Right cardiac atrium (tissue), 5 donors: Measurements from ENCODE around the gene C12orf76. TPM values are rescaled to one million over a fixed set of nuclear protein-coding genes. Genes with fewer than 3 reads are reported as not detected.
"Not testable (repeated sequence)": the region's sequence is repeated elsewhere in the genome, so short reads cannot be mapped to it uniquely, and the experiment has no call there.

Experiments
- ATAC-seq, 2 donors: fragments of 200-7000 bp; cut with Tn5 transposase; one replicate each; pipeline versions ENCODE4 v1.8.0 to v1.9.1; 2020; ENCODE audit warnings: moderate library complexity in 2 of 2, mild to moderate bottlenecking in 1 of 2
- DNase-seq, 3 donors: peaks; one replicate each; pipeline ENCODE4 v3.0.0-alpha.2; 2020
- H3K27ac ChIP-seq: one replicate; pipeline ENCODE4 v1.5.1; 2013; ENCODE audit warnings: mild to moderate bottlenecking, low read length, control low read depth, moderate library complexity
- H3K27me3 ChIP-seq: one replicate; pipeline ENCODE4 v1.6.1; 2013; ENCODE audit not compliant: control insufficient read depth, insufficient read depth
- H3K4me1 ChIP-seq: one replicate; pipeline ENCODE4 v1.6.1; 2013; ENCODE audit warnings: low read length; ENCODE audit not compliant: control insufficient read depth, insufficient read depth
- H3K4me3 ChIP-seq: one replicate; pipeline ENCODE4 v1.5.1; 2013; ENCODE audit warnings: low read length, control low read depth
- H3K9me3 ChIP-seq: one replicate; pipeline ENCODE4 v1.6.1; 2013; ENCODE audit warnings: low read length; ENCODE audit not compliant: control insufficient read depth
- WGBS: extraction: QIAGEN DNeasy Blood & Tissue Kit; methylation state at CpG from one replicate; pipeline ENCODE4 v1.1.7; 2013; 5-methylcytosine and 5-hydroxymethylcytosine counted together
- intact Hi-C, 4 donors: fragments of 100-400 bp; cut with DNase I; formaldehyde crosslinking; loops; one replicate each; pipeline versions ENCODE4 v1.11.0 to v1.14.0; 2022 to 2023
- long read RNA-seq, 4 donors: library from polyadenylated mRNA; unstranded; transcript quantifications; one replicate each; pipeline ENCODE4 v2.0.0, GENCODE V29; 2020 to 2021
- polyA plus RNA-seq: library from polyadenylated mRNA; stranded (reverse); fragments of 200-250 nt; gene quantifications from one replicate; pipeline ENCODE4 v1.2.3, GENCODE V29; 2013
- total RNA-seq, 4 donors: library from RNA; stranded (reverse); fragmentation: NEBNext Ultra II Directional; extraction: Animal tissue kit (Norgen Biotek cat#: 25700); gene quantifications; one replicate each; pipeline ENCODE4 v1.2.1, GENCODE V29; 2021
- donor health status: healthy with polysubstance abuse.
- donor health status: DM: no; HTN: yes; CAD: no.
- donor health status: DM: no; HTN: no; CAD: no.
- donor health status: DM: no; HTN: yes; CAD: no; lungs with severe emphysema.
- donor health status: DM: yes; HTN: yes; CAD: no.

The C12orf76 gene
- total RNA-seq (1 to 10 TPM; 5.7 to 6.8 (median 6.7) TPM), polyA plus RNA-seq (7.0 TPM)
- long read RNA-seq, donor 1, transcript C12orf76-203 (2 exons, 1,755 nt), result major isoform, 7 of 16 reads
- long read RNA-seq, donor 1, partial matches to known transcripts, result 6 of 16 reads
- long read RNA-seq, donor 1, other reads (novel, unspliced or antisense), result 2 of 16 reads
- long read RNA-seq, donor 2, partial matches to known transcripts, result 3 of 4 reads
- long read RNA-seq, donor 2, other reads (novel, unspliced or antisense), result 0 of 4 reads
- long read RNA-seq, donor 3, transcript C12orf76-203 (2 exons, 1,755 nt), result major isoform, 8 of 15 reads
- long read RNA-seq, donor 3, partial matches to known transcripts, result 4 of 15 reads
- long read RNA-seq, donor 3, other reads (novel, unspliced or antisense), result 1 of 15 reads
- long read RNA-seq, donor 4, partial matches to known transcripts, result 0 of 2 reads
- long read RNA-seq, donor 4, other reads (novel, unspliced or antisense), result 0 of 2 reads

- WGBS, result 2% methylated on average over 47 of the region's 47 CpGs
- no peaks in the 10 kb centered on the region for H3K27me3 ChIP-seq
- no peaks in the 10 kb centered on the region for H3K9me3 ChIP-seq
- DNase-seq, result peak; percentile 95 to 98 (median 97)
- H3K4me1 ChIP-seq, result peaks cover 3% of the 10 kb centered on the region
- peak; percentile 99 for ATAC-seq
- peak within 1 kb of the TSS; percentile 70 for H3K27ac ChIP-seq
- intact Hi-C loops, result no loop called here
- peak within 1 kb of the TSS; percentile 84 for H3K4me3 ChIP-seq
These were observed at the start of gene C12orf76 for GRCh38 chr12:110048242-110049027. Gene C12orf76 (minus strand): TSS chr12:110048522. CDS start chr12:110048495, 27 bp downstream.

- intact Hi-C loops, result no loop called here
- H3K4me1 ChIP-seq, result no peaks in the 10 kb centered on the region
- ATAC-seq, result no peak
- no peaks in the 10 kb centered on the region for H3K9me3 ChIP-seq
- H3K27me3 ChIP-seq, result no peaks in the 10 kb centered on the region
- no peak overlapping the region for H3K27ac ChIP-seq
- DNase-seq, result no peak
- no peak overlapping the region for H3K4me3 ChIP-seq
- 32% methylated on average over 7 of the region's 7 CpGs for WGBS
These were observed 45.4 kb upstream of the C12orf76 start for GRCh38 chr12:110093631-110094311.

- no peaks in the 10 kb centered on the region for H3K27me3 ChIP-seq
- DNase-seq (no peak), ATAC-seq (no peak)
- no peaks in the 10 kb centered on the region for H3K9me3 ChIP-seq
- no peaks in the 10 kb centered on the region for H3K4me1 ChIP-seq
- no peak overlapping the region for H3K27ac ChIP-seq
- intact Hi-C loops, result no loop called here
- 61% methylated on average over 3 of the region's 3 CpGs for WGBS
- no peak overlapping the region for H3K4me3 ChIP-seq
These were observed 42.9 kb upstream of the C12orf76 start for GRCh38 chr12:110091136-110091711.

- no peaks in the 10 kb centered on the region for H3K27me3 ChIP-seq
- H3K4me1 ChIP-seq, result no peaks in the 10 kb centered on the region
- no peak for DNase-seq
- H3K9me3 ChIP-seq, result no peaks in the 10 kb centered on the region
- ATAC-seq, result no peak
- no peak overlapping the region for H3K4me3 ChIP-seq
- 72% methylated on average over 8 of the region's 8 CpGs for WGBS
- intact Hi-C loops, result no loop called here
- H3K27ac ChIP-seq, result no peak overlapping the region
These were observed 42.2 kb upstream of the C12orf76 start for GRCh38 chr12:110090266-110091135.

GRCh38 chr12:110088936-110089335 is 40.6 kb upstream of the C12orf76 start:
- H3K4me3 ChIP-seq, result no peak overlapping the region
- WGBS, result 82% methylated on average over 5 of the region's 5 CpGs
- DNase-seq, result no peak
- no peak overlapping the region for H3K27ac ChIP-seq
- H3K27me3 ChIP-seq, result no peaks in the 10 kb centered on the region
- H3K9me3 ChIP-seq, result no peaks in the 10 kb centered on the region
- peak; percentile 30 for ATAC-seq
- intact Hi-C loops, result no loop called here
- H3K4me1 ChIP-seq, result no peaks in the 10 kb centered on the region

- H3K27me3 ChIP-seq, H3K27ac ChIP-seq, H3K9me3 ChIP-seq, H3K4me1 ChIP-seq, H3K4me3 ChIP-seq, DNase-seq, ATAC-seq, intact Hi-C loops: not testable (repeated sequence)
- WGBS, result 78% methylated on average over 6 of the region's 6 CpGs
These were observed 39.9 kb upstream of the C12orf76 start for GRCh38 chr12:110088216-110088615.

GRCh38 chr12:110084314-110085015 is 36.1 kb upstream of the C12orf76 start:
- H3K4me1 ChIP-seq, result no peaks in the 10 kb centered on the region
- DNase-seq (no peak), ATAC-seq (no peak)
- no peaks in the 10 kb centered on the region for H3K27me3 ChIP-seq
- no peak overlapping the region for H3K4me3 ChIP-seq
- intact Hi-C loops, result no loop called here
- 78% methylated on average over 4 of the region's 4 CpGs for WGBS
- H3K9me3 ChIP-seq, result no peaks in the 10 kb centered on the region
- H3K27ac ChIP-seq, result no peak overlapping the region

- no peaks in the 10 kb centered on the region for H3K4me1 ChIP-seq
- no peak for DNase-seq
- no peak overlapping the region for H3K27ac ChIP-seq
- ATAC-seq, result no peak
- H3K9me3 ChIP-seq, result no peaks in the 10 kb centered on the region
- no peaks in the 10 kb centered on the region for H3K27me3 ChIP-seq
- intact Hi-C loops, result no loop called here
- WGBS, result 91% methylated on average over 7 of the region's 7 CpGs
- no peak overlapping the region for H3K4me3 ChIP-seq
These were observed 32.1 kb upstream of the C12orf76 start for GRCh38 chr12:110080410-110080809.

- Histone ChIP-seq H3K4me3 (no peak overlapping the region), H3K27me3 (no peaks in the 10 kb centered on the region), H3K4me1 (no peaks in the 10 kb centered on the region), H3K9me3 (no peaks in the 10 kb centered on the region), H3K27ac (no peak overlapping the region)
- peak; percentile 58 to 78 for ATAC-seq
- intact Hi-C loops, result no loop called here
- 72% methylated on average over 24 of the region's 24 CpGs for WGBS
- DNase-seq, result peak; percentile 37 to 83 (median 76)
These were observed 31.4 kb upstream of the C12orf76 start for GRCh38 chr12:110079477-110080400.
